HCT116 (cell line): ENCODE results near the gene MRFAP1L1. TPM values are rescaled to one million over a fixed set of nuclear protein-coding genes. Genes with fewer than 3 reads are reported as not detected.
"Not testable (repeated sequence)": the region's sequence is repeated elsewhere in the genome, so short reads cannot be mapped to it uniquely, and the experiment has no call there.

ENCODE experiments used
- ATAC-seq: fragments of 200-7000 bp; cut with Tn5 transposase; 2 replicates; pipeline ENCODE4 v1.9.1; 2020; ENCODE audit warnings: mild to moderate bottlenecking, moderate library complexity
- BruUV-seq: library from RNA; stranded (reverse); fragments of 400-500 nt; replicated peaks from 2 replicates; lab custom pipeline; 2021; lab: Mats Ljungman, UMichigan
- CTCF ChIA-PET: fragments of 300-600 bp; sonication (Branson Sonifier 250); formaldehyde crosslinking; loops from one replicate; lab custom pipeline; 2021; ENCODE audit warnings: antibody characterized with exemption; lab: Charles Lee
- POLR2A ChIA-PET: fragments of 300-600, 350-600 bp; sonication (Branson Sonifier 250); formaldehyde crosslinking; loops from one replicate; lab custom pipeline; 2021; ENCODE audit warnings: antibody characterized with exemption; lab: Charles Lee
- RAD21 ChIA-PET, 2 experiments: fragments of 300-600 bp; sonication (Branson Sonifier 250); formaldehyde crosslinking; loops; one replicate each; lab custom pipeline; 2023; ENCODE audit warnings: low total read pairs in 2 of 2; ENCODE audit not compliant: uncharacterized antibody in 2 of 2, unreplicated experiment in 2 of 2, low non-redundant PET in 1 of 2; lab: Charles Lee
- DNase-seq: peaks from one replicate; pipeline ENCODE4 v3.0.0-alpha.2; 2010; ENCODE audit warnings: low read depth, low spot score
- H2AFZ ChIP-seq: fragments of 200-600 bp; shearing (Covaris generic), sonication (generic); 2 replicates; pipeline ENCODE4 v1.6.1; 2017; ENCODE audit warnings: low read depth, mixed run types, mixed read lengths, antibody characterized with exemption, low read length; ENCODE audit not compliant: poor library complexity, severe bottlenecking
- H3K27ac ChIP-seq: 2 replicates; pipeline ENCODE4 v1.5.1; 2012; ENCODE audit warnings: low read depth, low read length
- H3K27me3 ChIP-seq: fragments of 200-600 bp; sonication (generic); 2 replicates; pipeline ENCODE4 v1.6.1; 2016; ENCODE audit warnings: mixed run types, low read length, mixed read lengths; ENCODE audit not compliant: insufficient read depth
- H3K36me3 ChIP-seq, 2 experiments: fragments of 200-500 bp in 1 of 2; fragments of 200-600 bp in 1 of 2; sonication (Bioruptor generic) in 1 of 2; sonication (generic) in 1 of 2; 2 replicates each; pipeline versions ENCODE4 v1.5.1 to v1.6.1; 2014 to 2016; ENCODE audit warnings: low read length in 2 of 2, inconsistent platforms in 1 of 2, mixed read lengths in 1 of 2, mixed run types in 1 of 2; ENCODE audit not compliant: insufficient read depth in 2 of 2, control insufficient read depth in 1 of 2
- H3K4me1 ChIP-seq, 2 experiments: fragments of 200-600 bp in 1 of 2; sonication (generic) in 1 of 2; 2 replicates each; pipeline versions ENCODE4 v1.5.1 to v1.6.1; 2012 to 2017; ENCODE audit warnings: low read length in 2 of 2, inconsistent platforms in 1 of 2, mild to moderate bottlenecking in 1 of 2, mixed read lengths in 1 of 2, mixed run types in 1 of 2, moderate library complexity in 1 of 2; ENCODE audit not compliant: insufficient read depth in 2 of 2, control insufficient read depth in 1 of 2
- H3K4me2 ChIP-seq: fragments of 200-600 bp; sonication (generic); 2 replicates; pipeline ENCODE4 v1.6.1; 2017; ENCODE audit warnings: mixed run types, low read length, mixed read lengths
- H3K4me3 ChIP-seq, 2 experiments: fragments of 200-600 bp in 1 of 2; sonication (generic) in 1 of 2; replicated peaks in 1 of 2; 2 replicates each; pipeline ENCODE4 v1.5.1; 2011 to 2016; ENCODE audit warnings: low read length in 2 of 2, control low read depth in 1 of 2, low read depth in 1 of 2, mild to moderate bottlenecking in 1 of 2, mixed read lengths in 1 of 2, mixed run types in 1 of 2
- H3K79me2 ChIP-seq: fragments of 200-600 bp; sonication (generic); 2 replicates; pipeline ENCODE4 v1.6.1; 2017; ENCODE audit warnings: mild to moderate bottlenecking, mixed run types, low read length, moderate library complexity, mixed read lengths; ENCODE audit not compliant: insufficient read depth
- H3K9ac ChIP-seq: fragments of 200-600 bp; sonication (generic); 2 replicates; pipeline ENCODE4 v1.6.1; 2016; ENCODE audit warnings: low read length, mixed read lengths
- H3K9me2 ChIP-seq: fragments of 200-600 bp; sonication (generic), shearing (Covaris generic); 2 replicates; pipeline ENCODE4 v1.6.1; 2017; ENCODE audit warnings: mixed run types, mild to moderate bottlenecking, moderate library complexity; ENCODE audit not compliant: insufficient read depth
- H3K9me3 ChIP-seq, 2 experiments: fragments of 200-500 bp in 1 of 2; fragments of 200-600 bp in 1 of 2; sonication (Bioruptor generic) in 1 of 2; sonication (generic) in 1 of 2; 2 replicates each; pipeline ENCODE4 v1.6.1; 2014 to 2017; ENCODE audit warnings: low read length in 2 of 2, mixed read lengths in 2 of 2, inconsistent platforms in 1 of 2, low read depth in 1 of 2, mild to moderate bottlenecking in 1 of 2, mixed run types in 1 of 2, moderate library complexity in 1 of 2; ENCODE audit not compliant: control insufficient read depth in 1 of 2, insufficient read depth in 1 of 2
- H4K20me1 ChIP-seq: fragments of 200-600 bp; sonication (generic), shearing (Covaris generic); 2 replicates; pipeline ENCODE4 v1.6.1; 2017; ENCODE audit warnings: mixed run types, mild to moderate bottlenecking, moderate library complexity; ENCODE audit not compliant: insufficient read depth
- EGR1 ChIP-seq: IDR thresholded peaks from 2 replicates; pipeline ENCODE4 v1.6.1; 2012; ENCODE audit warnings: low read depth
- FOSL1 ChIP-seq: IDR thresholded peaks from 2 replicates; pipeline ENCODE4 v1.6.1; 2012; ENCODE audit warnings: low read depth
- SIN3A ChIP-seq: IDR thresholded peaks from 2 replicates; pipeline ENCODE4 v1.6.1; 2012; ENCODE audit warnings: low read depth
- ZBTB33 ChIP-seq: IDR thresholded peaks from 2 replicates; pipeline ENCODE4 v1.6.1; 2011; ENCODE audit warnings: mild to moderate bottlenecking, low read length, moderate library complexity; ENCODE audit not compliant: insufficient replicate concordance; ENCODE audit errors: extremely low read depth
- intact Hi-C: fragments of 100-400 bp; cut with micrococcal nuclease; formaldehyde crosslinking; loops from 2 replicates; pipeline ENCODE4 v1.10.0; 2022
- total RNA-seq: library from RNA; stranded (reverse); gene quantifications from one replicate; pipeline ENCODE4 v1.2.1, GENCODE V29; 2021; ENCODE audit not compliant: unreplicated experiment

Gene MRFAP1L1
- total RNA-seq, 1 experiment from 2014 or later, result 43.0 TPM

DNA sequence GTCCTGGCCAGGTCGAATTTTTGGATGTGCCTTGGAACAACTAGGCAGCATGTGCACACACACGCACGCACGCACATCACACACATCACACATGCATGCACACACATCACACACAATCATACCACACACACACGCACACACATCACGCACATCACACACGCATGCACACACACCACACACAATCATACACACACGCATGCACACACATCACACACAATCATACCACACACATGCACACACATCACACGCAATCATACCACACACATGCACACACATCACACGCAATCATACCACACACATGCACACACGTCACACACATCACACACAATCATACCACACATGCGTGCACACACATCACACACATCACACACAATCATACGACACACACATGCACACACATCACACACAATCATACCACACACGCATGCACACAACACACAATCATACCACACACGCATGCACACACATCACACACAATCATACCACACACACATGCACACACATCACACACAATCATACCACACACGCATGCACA lies 15.8 kb upstream of the MRFAP1L1 start:
- H3K4me1 ChIP-seq, H3K9me2 ChIP-seq, H3K27me3 ChIP-seq, H3K79me2 ChIP-seq, BruUV-seq, H3K4me2 ChIP-seq, H2AFZ ChIP-seq, H4K20me1 ChIP-seq, H3K4me3 ChIP-seq, CTCF ChIA-PET, RAD21 ChIA-PET, ATAC-seq, H3K9ac ChIP-seq, H3K27ac ChIP-seq, H3K9me3 ChIP-seq, DNase-seq, POLR2A ChIA-PET, H3K36me3 ChIP-seq: not testable (repeated sequence)
- intact Hi-C loops, result loop anchor here (10.0 kb wide), 1 partner anchor 249 kb away; no protein-coding TSS in a partner anchor

GRCh38 chr4:6724421-6725111 lies 14.9 kb upstream of the MRFAP1L1 start:
- no peaks in the 10 kb centered on the region for H3K9me3 ChIP-seq
- intact Hi-C loops, result loop anchor here (5.0 to 10.0 kb wide), 2 partner anchors 250 to 463 kb away; no protein-coding TSS in a partner anchor
- no peaks in the 10 kb centered on the region for H4K20me1 ChIP-seq
- H3K4me2 ChIP-seq, result no peak overlapping the region
- no peaks in the 10 kb centered on the region for H3K27me3 ChIP-seq
- H3K27ac ChIP-seq, result no peak overlapping the region
- no peaks in the 10 kb centered on the region for H3K36me3 ChIP-seq
- ATAC-seq, result no peak
- no peak for TF ChIP-seq SIN3A
- TF ChIP-seq EGR1, result no peak
- no peak for TF ChIP-seq ZBTB33
- no peak for TF ChIP-seq FOSL1
- DNase-seq, result no peak
- no peak overlapping the region for H3K4me3 ChIP-seq
- ChIA-PET POLR2A (no interaction called here), RAD21 (no interaction called here), CTCF (no interaction called here)
- no peak overlapping the region for H2AFZ ChIP-seq
- H3K9me2 ChIP-seq, result no peaks in the 10 kb centered on the region
- H3K9ac ChIP-seq, result no peak overlapping the region
- BruUV-seq, result no TSS peak
- peaks cover 0 to 5% of the 10 kb centered on the region in 2 experiments; a peak in 1 of 4 replicates for H3K4me1 ChIP-seq
- no peaks in the 10 kb centered on the region for H3K79me2 ChIP-seq
